ENCODE results near the gene CBX8. TPM values are rescaled to one million over a fixed set of nuclear protein-coding genes. Genes with fewer than 3 reads are reported as not detected.
A peak's percentile ranks its signal among the peaks of the same experiment; 100 is the strongest.

CBX8 gene
- total RNA-seq, 1 experiment from 2014 or later: 36.6 TPM

DNA sequence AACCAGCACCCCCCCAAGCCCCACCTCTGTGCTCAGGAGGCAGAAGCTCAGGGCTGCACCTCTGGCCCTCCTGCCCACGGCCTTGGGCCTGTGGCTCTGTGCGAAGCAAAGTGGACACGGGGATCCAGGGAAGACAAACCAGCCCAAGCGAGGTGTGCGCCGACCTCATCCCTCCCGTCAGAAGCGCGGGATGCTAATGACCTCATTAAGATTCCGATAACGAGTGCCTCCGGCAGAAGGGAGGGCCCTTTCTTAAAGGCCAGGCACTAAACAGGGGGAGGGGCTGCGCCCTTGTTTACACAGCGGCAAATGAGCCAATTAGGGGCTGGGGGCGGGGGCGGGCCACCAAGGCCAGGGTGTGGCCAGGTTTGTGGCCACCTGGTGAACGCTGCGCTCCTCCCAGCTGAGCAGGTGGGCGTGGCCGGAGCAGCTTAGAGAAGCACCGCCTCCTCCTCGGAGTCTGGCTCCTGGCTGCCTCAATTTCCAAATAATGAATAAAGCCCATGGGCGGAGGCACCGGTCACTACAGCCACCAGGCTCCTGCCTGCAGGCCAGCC, 39.2 kb upstream of the CBX8 start:
- ChIA-PET POLR2A (interaction anchor here (1.0 to 1.8 kb wide), 2 partner anchors 17 to 80 kb away, joined by 3 to 5 read pairs; no protein-coding TSS in a partner anchor), CTCF (interaction anchor here (1.5 to 1.6 kb wide), 2 partner anchors 26 to 94 kb away, joined by 6 to 7 read pairs; no protein-coding TSS in a partner anchor)
- no peak overlapping the region for H3K4me3 Mint-ChIP-seq (ENCODE audit: unreplicated experiment)
- Histone ChIP-seq H3K27me3 (replicated peaks; ENCODE audit: control insufficient read depth, insufficient read depth, low read length) (no peaks in the 10 kb centered on the region), H3K9me3 (no peaks in the 10 kb centered on the region), H3K36me3 (ENCODE audit: control insufficient read depth, insufficient read depth, low read length) (peaks cover 5% of the 10 kb centered on the region), H3K4me3 (ENCODE audit: low read depth, low read length) (no peak overlapping the region), H3K4me1 (peaks cover 35% of the 10 kb centered on the region)
- TF ChIP-seq, protein P1, sequence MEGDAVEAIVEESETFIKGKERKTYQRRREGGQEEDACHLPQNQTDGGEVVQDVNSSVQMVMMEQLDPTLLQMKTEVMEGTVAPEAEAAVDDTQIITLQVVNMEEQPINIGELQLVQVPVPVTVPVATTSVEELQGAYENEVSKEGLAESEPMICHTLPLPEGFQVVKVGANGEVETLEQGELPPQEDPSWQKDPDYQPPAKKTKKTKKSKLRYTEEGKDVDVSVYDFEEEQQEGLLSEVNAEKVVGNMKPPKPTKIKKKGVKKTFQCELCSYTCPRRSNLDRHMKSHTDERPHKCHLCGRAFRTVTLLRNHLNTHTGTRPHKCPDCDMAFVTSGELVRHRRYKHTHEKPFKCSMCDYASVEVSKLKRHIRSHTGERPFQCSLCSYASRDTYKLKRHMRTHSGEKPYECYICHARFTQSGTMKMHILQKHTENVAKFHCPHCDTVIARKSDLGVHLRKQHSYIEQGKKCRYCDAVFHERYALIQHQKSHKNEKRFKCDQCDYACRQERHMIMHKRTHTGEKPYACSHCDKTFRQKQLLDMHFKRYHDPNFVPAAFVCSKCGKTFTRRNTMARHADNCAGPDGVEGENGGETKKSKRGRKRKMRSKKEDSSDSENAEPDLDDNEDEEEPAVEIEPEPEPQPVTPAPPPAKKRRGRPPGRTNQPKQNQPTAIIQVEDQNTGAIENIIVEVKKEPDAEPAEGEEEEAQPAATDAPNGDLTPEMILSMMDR (IDR thresholded peaks at IDR 0.05; ENCODE audit: insufficient read depth in 1 of 2, low read depth in 1 of 2, low read length in 1 of 2, severe bottlenecking in 1 of 2, unreplicated experiment in 1 of 2): no peak
- peaks cover 7% of the 10 kb centered on the region for H3K4me1 Mint-ChIP-seq (ENCODE audit: low read depth, unreplicated experiment)
- peaks cover 92% of the 10 kb centered on the region for H3K36me3 Mint-ChIP-seq (ENCODE audit: insufficient read depth, unreplicated experiment)
- intact Hi-C loops (cut with micrococcal nuclease; ENCODE audit: unreplicated experiment): loop anchor here (5.0 kb wide), 1 partner anchor 34 kb away; no protein-coding TSS in a partner anchor
- H3K27ac Mint-ChIP-seq (ENCODE audit: unreplicated experiment): peak overlapping the region; percentile 45
- no TSS peak for BruUV-seq (replicated peaks)
- peak; percentile 59 to 75 for DNase-seq
- H3K27me3 Mint-ChIP-seq (ENCODE audit: insufficient read depth, unreplicated experiment): no peaks in the 10 kb centered on the region
- H3K9me3 Mint-ChIP-seq (ENCODE audit: unreplicated experiment): no peaks in the 10 kb centered on the region

DNA sequence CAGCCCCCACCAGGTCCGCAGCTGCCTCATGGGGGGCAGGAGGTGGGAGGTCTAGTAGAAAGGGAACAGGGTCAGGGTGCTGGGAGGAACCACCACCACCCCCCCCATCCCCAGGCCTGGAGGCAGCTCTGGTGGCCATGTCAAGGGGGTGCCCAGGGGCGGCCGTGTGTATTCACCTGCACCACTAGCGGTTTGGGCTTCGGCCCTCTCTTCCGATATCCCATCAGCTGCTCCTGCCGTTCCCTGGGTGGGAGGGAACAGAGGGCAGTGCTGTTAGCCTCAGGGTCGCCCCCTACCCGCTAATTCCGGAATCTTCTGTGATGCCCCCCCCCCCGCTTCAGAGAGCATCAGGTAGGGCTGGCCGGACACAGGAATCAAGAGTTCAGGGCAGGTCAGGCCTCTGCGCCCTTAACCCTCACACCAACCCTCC, 38.6 kb upstream of the CBX8 start:
- Histone ChIP-seq H3K9me3 (no peaks in the 10 kb centered on the region), H3K4me3 (ENCODE audit: low read depth, low read length) (no peak overlapping the region), H3K36me3 (ENCODE audit: control insufficient read depth, insufficient read depth, low read length) (peaks cover 5% of the 10 kb centered on the region), H3K4me1 (peaks cover 40% of the 10 kb centered on the region), H3K27me3 (replicated peaks; ENCODE audit: control insufficient read depth, insufficient read depth, low read length) (no peaks in the 10 kb centered on the region)
- Mint-ChIP-seq H3K27me3 (ENCODE audit: insufficient read depth, unreplicated experiment) (no peaks in the 10 kb centered on the region), H3K9me3 (ENCODE audit: unreplicated experiment) (no peaks in the 10 kb centered on the region), H3K4me3 (ENCODE audit: unreplicated experiment) (no peak overlapping the region), H3K4me1 (ENCODE audit: low read depth, unreplicated experiment) (peaks cover 7% of the 10 kb centered on the region), H3K36me3 (ENCODE audit: insufficient read depth, unreplicated experiment) (peaks cover 98% of the 10 kb centered on the region), H3K27ac (ENCODE audit: unreplicated experiment) (peak overlapping the region; percentile 45)
- ChIA-PET CTCF (interaction anchor here (0.7 to 1.6 kb wide), 2 partner anchors 25 to 39 kb away, joined by 4 to 7 read pairs; partner anchors contain the start of gene CBX8), POLR2A (interaction anchor here (0.6 to 1.8 kb wide), 3 partner anchors 16 to 80 kb away, joined by 3 to 5 read pairs (median 3); no protein-coding TSS in a partner anchor)
- DNase-seq: peak; percentile 22 to 48
- no TSS peak for BruUV-seq (replicated peaks)
- intact Hi-C loops (cut with micrococcal nuclease; ENCODE audit: unreplicated experiment): loop anchor here (5.0 kb wide), 1 partner anchor 33 kb away; no protein-coding TSS in a partner anchor
- TF ChIP-seq, protein P1 (IDR thresholded peaks at IDR 0.05; ENCODE audit: insufficient read depth in 1 of 2, low read depth in 1 of 2, low read length in 1 of 2, severe bottlenecking in 1 of 2, unreplicated experiment in 1 of 2): peak in 1 of 2 experiments; percentile 9

DNA sequence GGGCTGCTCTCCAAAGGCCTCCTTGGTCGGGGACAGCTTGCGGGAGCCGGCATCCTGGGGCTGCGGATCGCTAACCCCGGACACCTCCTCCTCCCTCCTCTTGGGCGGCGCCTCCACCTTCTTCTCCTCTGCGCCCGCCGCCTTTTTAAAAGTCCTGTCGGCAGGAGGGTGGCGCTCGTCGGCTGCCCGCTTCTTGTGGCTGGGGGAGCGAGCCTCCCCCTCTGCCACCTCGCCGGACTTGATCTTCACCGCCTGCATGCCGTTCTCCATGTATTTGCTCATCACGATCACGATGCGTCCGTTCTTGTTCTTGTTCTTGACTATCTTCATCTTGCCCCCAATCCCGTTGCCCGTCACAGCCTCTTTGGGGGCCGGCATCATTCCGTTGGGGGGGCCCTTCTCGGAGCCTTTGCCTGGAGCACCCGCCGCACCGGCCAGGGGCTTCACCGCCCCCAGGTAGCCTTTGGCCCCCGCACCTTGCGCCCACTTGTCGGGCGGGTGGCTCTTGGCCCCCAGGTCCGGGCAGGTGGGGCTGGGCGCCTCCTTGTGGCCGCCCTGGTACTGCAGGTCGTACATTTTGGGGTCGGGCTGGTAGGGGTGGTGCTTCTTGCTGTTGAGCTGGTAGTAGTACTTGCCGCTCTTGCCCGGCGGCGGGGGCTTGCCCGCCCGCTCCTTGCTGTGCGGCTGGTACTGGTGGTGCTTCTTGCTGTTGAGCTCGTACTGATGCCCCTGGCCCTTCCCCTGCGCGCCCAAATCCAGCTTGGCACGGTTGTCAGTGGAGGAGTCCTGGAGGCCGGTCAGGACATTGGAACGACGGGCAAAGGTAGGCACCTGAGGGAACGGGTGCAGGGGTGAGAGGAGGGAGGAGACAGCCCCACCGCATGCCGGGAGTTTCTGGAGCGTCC, 37.9 kb upstream of the CBX8 start:
- peak; percentile 46 to 61 for DNase-seq
- no TSS peak for BruUV-seq (replicated peaks)
- peaks cover 7% of the 10 kb centered on the region for H3K4me1 Mint-ChIP-seq (ENCODE audit: low read depth, unreplicated experiment)
- Histone ChIP-seq H3K4me3 (ENCODE audit: low read depth, low read length) (no peak overlapping the region), H3K9me3 (no peaks in the 10 kb centered on the region), H3K27me3 (replicated peaks; ENCODE audit: control insufficient read depth, insufficient read depth, low read length) (no peaks in the 10 kb centered on the region), H3K36me3 (ENCODE audit: control insufficient read depth, insufficient read depth, low read length) (peaks cover 5% of the 10 kb centered on the region), H3K4me1 (peaks cover 40% of the 10 kb centered on the region)
- intact Hi-C loops (cut with micrococcal nuclease; ENCODE audit: unreplicated experiment): loop anchor here (5.0 kb wide), 1 partner anchor 33 kb away; no protein-coding TSS in a partner anchor
- ChIA-PET CTCF (interaction anchor here (0.7 to 1.6 kb wide), 2 partner anchors 25 to 38 kb away, joined by 4 to 7 read pairs; partner anchors contain the start of gene CBX8), POLR2A (interaction anchor here (0.6 kb wide), 2 partner anchors 46 to 56 kb away, joined by 3 to 5 read pairs; no protein-coding TSS in a partner anchor)
- no peaks in the 10 kb centered on the region for H3K9me3 Mint-ChIP-seq (ENCODE audit: unreplicated experiment)
- H3K4me3 Mint-ChIP-seq (ENCODE audit: unreplicated experiment): no peak overlapping the region
- H3K36me3 Mint-ChIP-seq (ENCODE audit: insufficient read depth, unreplicated experiment): peaks cover 95% of the 10 kb centered on the region
- H3K27me3 Mint-ChIP-seq (ENCODE audit: insufficient read depth, unreplicated experiment): no peaks in the 10 kb centered on the region
- peak overlapping the region; percentile 45 for H3K27ac Mint-ChIP-seq (ENCODE audit: unreplicated experiment)
- TF ChIP-seq, protein P1 (IDR thresholded peaks at IDR 0.05; ENCODE audit: insufficient read depth in 1 of 2, low read depth in 1 of 2, low read length in 1 of 2, severe bottlenecking in 1 of 2, unreplicated experiment in 1 of 2): peak; percentile 71 to 88

All from Caco-2 (cell line).